GM10248 (cell line): ENCODE measurements around the gene KDM6A.

Experiments
- CTCF ChIA-PET: fragments of 300-600 bp; sonication (Branson Sonifier 250); formaldehyde crosslinking; extraction: SDS; loops from one replicate; lab custom pipeline; 2021; ENCODE audit warnings: antibody characterized with exemption; lab: Yijun Ruan, JAX
- POLR2A ChIA-PET: fragments of 350-650 bp; sonication (Branson Sonifier 250); formaldehyde crosslinking; extraction: SDS; loops from one replicate; lab custom pipeline; 2020; ENCODE audit warnings: antibody characterized with exemption; lab: Yijun Ruan, JAX
- DNase-seq: peaks from one replicate; pipeline ENCODE4 v3.0.0; 2012; ENCODE audit errors: extremely low spot score
- TF ChIP-seq, protein P1 (sequence below): IDR thresholded peaks from 2 replicates; pipeline ENCODE4 v1.5.1; 2012; ENCODE audit warnings: mild to moderate bottlenecking, low read depth; ENCODE audit errors: extremely low read depth, missing control alignments, control extremely low read depth

KDM6A gene

DNA sequence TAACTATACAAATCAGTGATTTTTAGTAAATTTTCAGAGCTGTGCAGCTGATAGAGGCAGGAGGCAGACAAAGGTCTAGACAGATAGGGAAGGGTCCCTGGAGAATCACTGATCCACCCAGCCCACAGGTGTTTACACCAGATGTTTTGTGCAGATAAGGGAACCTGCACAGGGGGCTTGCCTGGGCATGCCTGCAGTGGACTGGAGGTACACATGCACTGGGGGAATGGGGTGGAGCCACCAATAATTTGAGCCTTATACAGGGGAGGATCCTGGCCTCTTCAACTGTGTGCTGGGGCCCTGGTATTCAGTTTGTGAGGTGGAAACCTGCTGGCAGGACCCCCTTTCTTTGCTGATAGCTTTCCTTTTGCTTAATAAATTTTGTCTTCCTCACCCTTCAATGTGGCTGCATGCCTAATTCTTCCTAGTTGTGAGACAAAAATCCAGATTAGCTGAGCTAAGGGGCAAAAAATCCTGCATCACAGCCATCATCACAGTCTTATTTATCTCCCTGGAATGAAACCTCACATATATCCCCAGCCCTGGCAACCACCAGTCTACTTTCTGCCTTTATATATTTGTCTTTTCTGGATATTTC is 102.8 kb downstream of the KDM6A start:
- POLR2A ChIA-PET = no interaction called here
- CTCF ChIA-PET = no interaction called here
- DNase-seq = no peak
- TF ChIP-seq, protein P1, sequence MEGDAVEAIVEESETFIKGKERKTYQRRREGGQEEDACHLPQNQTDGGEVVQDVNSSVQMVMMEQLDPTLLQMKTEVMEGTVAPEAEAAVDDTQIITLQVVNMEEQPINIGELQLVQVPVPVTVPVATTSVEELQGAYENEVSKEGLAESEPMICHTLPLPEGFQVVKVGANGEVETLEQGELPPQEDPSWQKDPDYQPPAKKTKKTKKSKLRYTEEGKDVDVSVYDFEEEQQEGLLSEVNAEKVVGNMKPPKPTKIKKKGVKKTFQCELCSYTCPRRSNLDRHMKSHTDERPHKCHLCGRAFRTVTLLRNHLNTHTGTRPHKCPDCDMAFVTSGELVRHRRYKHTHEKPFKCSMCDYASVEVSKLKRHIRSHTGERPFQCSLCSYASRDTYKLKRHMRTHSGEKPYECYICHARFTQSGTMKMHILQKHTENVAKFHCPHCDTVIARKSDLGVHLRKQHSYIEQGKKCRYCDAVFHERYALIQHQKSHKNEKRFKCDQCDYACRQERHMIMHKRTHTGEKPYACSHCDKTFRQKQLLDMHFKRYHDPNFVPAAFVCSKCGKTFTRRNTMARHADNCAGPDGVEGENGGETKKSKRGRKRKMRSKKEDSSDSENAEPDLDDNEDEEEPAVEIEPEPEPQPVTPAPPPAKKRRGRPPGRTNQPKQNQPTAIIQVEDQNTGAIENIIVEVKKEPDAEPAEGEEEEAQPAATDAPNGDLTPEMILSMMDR = no peak

DNA sequence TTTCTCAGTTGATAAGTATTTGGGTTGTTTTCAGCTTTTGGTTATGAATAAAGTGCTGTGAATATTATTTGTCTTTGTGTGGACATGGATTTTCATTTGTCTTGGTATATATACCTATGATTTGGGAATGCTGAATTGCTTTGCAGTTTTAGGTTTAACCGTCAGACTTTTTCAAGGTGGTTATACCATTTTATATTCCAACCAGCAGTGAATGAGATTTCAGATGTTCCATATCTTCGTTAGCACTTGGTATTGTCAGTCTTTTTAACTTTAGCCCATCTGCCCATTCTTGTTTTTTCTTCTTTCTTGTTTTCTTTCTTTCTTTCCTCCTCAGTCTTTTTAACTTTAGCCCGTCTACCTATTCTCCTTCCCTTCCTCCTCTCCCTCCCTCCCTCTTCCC is 106.0 kb downstream of the KDM6A start:
- CTCF ChIA-PET = no interaction called here
- POLR2A ChIA-PET = no interaction called here

DNA sequence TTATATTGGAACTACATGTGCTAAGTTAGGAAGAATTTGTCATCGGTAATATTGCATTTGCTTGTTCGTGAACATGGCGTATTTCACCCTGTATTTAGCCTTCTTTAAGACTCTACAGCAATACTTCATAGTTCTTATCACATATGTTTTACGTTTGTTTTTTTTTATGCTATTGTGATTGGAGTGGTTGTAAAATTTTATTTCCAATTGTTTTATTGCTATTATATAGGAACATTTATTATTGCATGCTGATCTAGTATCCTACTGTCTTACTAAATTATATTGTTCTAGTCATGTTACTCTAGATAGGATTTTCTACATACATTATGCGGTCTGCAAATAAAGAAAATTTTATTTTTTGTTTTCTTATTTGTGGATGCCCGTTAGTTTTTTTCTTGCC is 107.4 kb downstream of the KDM6A start:
- no peak for DNase-seq
- CTCF ChIA-PET = no interaction called here
- TF ChIP-seq, protein P1 = no peak
- POLR2A ChIA-PET = no interaction called here

More for the DNA sequence above, 106.0 kb downstream of the KDM6A start:
- no peak for DNase-seq
- TF ChIP-seq, protein P1 = no peak

DNA sequence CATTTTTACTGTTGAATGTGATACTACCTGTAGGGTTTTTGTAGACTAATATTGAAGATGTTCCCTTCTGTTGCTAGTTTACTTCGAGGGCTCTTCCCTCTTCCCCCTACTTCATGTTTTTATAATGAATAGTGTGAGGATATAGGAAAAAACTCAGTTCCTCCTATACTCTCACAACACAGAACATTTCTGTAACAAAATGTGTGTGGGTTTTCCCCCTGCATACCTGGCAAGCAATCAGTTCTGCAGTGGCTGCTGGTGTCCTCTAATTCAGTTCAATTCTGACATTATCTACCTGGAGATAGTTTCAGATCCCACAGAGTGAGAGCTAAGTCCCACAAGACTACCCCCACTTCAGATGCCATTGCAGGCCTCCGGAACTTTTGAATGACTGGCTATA is 107.9 kb downstream of the KDM6A start:
- no peak for DNase-seq
- TF ChIP-seq, protein P1 = no peak
- CTCF ChIA-PET = interaction anchor here (1.2 kb wide), 1 partner anchor 29 kb away, joined by 3 read pairs; no protein-coding TSS in a partner anchor
- POLR2A ChIA-PET = no interaction called here

DNA sequence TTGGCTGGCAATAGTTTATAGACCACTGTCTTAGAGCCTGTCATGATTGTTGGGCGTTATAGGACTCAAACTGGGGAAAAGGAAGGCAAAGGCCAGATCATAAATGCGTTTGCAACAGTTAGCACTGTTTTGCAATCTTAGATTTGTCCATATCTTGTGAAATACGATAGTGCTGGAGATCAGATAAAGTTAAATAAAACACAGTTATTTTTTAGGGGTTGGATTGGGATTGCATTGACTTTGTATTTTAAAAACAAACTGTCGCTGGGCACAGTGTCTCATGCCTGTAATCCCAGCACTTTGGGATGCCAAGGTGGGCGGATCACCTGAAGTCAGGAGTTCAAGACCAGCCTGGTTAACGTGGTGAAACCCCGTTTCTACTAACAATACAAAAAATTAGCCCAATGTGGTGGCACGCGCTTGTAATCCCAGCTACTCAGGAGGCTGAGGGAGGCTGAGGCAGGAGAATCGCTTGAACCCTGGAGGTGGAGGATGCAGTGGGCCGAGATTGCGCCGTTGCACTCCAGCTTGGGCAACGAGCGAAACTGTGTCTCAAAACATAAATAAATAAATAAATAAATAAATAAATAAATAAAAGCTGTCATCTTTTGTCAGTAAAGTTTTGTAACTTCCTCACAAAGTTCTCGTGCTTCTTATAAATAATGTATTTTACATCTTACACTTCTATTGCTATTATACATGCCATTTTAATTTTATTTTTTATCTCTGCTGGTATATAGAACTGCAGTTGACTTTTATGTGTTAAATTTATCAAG is 117.2 kb downstream of the KDM6A start:
- DNase-seq = no peak
- ChIA-PET POLR2A (no interaction called here), CTCF (no interaction called here)
- TF ChIP-seq, protein P1 = no peak

DNA sequence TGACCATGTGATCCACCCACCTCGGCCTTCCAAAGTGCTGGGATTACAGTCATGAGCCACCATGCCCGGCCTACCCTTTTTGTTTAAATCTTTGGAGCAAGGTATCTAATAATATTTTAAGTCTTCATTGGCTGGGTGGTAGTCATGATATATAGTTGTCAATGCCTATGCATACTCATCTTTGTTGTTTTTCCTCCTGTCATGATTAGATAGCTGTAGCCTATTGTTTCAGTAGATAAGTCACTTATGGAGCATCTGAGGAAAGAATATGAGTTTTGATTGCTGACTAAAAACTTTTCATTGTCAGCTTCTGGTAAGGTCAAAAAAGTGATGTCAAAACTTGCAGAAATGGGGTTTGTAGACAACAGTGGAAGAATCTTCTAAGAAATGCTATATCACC is 119.8 kb downstream of the KDM6A start:
- DNase-seq = no peak
- CTCF ChIA-PET = no interaction called here
- TF ChIP-seq, protein P1 = no peak
- POLR2A ChIA-PET = no interaction called here
